ENCODE measurements around the gene LIN28B. TPM values are rescaled to one million over a fixed set of nuclear protein-coding genes. Genes with fewer than 3 reads are reported as not detected.

Gene LIN28B
- total and polyA plus RNA-seq, 4 donors = 2.8 TPM; not detected in 3

DNA sequence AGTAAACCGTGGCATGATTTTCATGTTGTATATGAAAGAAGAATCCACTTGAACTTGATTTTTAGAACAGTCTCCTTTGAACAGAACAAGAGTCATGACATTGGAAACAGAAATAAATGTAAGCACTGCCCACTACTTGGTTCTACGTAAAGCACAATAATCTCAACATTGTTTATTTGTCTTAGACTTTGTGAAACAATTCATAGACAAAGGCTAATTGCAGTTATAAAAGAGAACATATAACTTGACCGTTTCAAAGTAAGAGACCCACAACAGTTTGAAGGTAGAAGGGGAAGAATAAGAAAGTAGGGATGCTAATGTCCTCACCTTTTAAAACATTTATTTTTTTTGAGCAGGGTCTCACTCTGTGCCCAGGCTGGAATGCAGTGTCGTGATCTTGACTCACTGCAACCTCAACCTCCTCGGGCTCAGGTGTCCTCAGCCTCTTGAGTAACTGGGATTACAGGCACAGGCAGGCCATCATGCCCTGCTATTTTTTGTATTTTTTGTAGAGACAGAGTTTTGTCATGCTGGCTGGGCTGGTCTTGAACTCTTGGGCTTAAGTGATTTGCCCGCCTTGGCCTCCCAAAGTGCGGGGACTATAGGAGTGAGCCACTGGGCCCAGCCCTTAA lies 151.8 kb downstream of the LIN28B start (continued):
- TF ChIP-seq, protein P1, sequence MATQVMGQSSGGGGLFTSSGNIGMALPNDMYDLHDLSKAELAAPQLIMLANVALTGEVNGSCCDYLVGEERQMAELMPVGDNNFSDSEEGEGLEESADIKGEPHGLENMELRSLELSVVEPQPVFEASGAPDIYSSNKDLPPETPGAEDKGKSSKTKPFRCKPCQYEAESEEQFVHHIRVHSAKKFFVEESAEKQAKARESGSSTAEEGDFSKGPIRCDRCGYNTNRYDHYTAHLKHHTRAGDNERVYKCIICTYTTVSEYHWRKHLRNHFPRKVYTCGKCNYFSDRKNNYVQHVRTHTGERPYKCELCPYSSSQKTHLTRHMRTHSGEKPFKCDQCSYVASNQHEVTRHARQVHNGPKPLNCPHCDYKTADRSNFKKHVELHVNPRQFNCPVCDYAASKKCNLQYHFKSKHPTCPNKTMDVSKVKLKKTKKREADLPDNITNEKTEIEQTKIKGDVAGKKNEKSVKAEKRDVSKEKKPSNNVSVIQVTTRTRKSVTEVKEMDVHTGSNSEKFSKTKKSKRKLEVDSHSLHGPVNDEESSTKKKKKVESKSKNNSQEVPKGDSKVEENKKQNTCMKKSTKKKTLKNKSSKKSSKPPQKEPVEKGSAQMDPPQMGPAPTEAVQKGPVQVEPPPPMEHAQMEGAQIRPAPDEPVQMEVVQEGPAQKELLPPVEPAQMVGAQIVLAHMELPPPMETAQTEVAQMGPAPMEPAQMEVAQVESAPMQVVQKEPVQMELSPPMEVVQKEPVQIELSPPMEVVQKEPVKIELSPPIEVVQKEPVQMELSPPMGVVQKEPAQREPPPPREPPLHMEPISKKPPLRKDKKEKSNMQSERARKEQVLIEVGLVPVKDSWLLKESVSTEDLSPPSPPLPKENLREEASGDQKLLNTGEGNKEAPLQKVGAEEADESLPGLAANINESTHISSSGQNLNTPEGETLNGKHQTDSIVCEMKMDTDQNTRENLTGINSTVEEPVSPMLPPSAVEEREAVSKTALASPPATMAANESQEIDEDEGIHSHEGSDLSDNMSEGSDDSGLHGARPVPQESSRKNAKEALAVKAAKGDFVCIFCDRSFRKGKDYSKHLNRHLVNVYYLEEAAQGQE (IDR thresholded peaks at IDR 0.05) = no peak
- TF ChIP-seq TAF1 (conservative IDR thresholded peaks at IDR 0.05) (no peak), EGR1 (IDR thresholded peaks at IDR 0.05; ENCODE audit: low read depth in 2 of 2) (no peak)

DNA sequence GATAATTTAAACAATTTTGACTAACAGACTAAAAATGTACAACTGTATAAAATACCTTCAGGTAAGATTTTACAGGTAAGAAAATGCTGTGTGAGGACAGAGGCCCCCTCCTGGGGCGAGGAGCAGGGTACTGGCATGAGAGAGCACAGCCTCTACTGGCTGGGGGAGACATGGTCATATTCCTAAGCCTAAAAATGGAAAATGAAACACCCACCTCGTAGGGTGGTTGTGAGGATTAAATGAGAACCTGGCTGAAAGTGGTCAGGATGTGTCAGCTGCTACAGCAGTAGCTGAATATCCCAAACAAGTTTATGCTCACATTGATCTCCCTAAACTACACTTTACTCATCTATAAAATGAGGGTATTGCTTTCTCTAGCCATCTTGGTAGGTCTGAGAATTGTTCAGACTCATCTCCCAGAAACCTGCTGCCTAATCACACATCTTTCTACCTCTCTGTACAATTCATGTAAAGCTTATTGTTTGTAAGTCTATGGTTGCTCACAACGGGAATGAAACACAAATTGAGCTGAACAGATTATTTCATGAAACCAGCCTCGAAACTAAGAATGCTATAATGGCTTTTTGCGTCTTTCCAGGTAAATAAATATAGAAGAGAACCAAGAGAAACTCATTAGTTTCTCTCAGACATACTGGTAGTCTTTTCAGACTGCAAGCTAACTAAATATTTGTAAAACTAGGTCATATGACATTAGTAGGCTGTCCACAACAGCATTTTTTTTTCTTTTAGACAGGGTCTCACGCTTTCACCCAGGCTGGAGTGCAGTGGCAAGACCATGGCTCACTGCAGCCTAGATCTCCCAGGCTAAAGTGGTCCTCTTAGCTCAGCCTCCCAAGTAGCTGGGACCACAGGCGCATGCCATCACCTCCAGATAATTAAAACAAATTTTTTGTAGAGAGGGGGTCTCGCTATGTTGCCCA lies 153.3 kb downstream of the LIN28B start:
- WGBS = 62% methylated on average over 8 of the region's 8 CpGs
- H3K36me3 ChIP-seq (ENCODE audit: control insufficient read depth in 4 of 4, insufficient read depth in 3 of 4, low read depth in 1 of 4, low read length in 3 of 4) = no peaks in the 10 kb centered on the region

More for the DNA sequence above, 153.3 kb downstream of the LIN28B start:
- Histone ChIP-seq H3K9me3 (ENCODE audit: control insufficient read depth in 4 of 4, low read length in 3 of 4) (no peaks in the 10 kb centered on the region), H3K9ac (ENCODE audit: low read depth in 1 of 2, low read length in 2 of 2) (no peak overlapping the region), H3K27ac (ENCODE audit: low read depth in 1 of 2, low read length in 2 of 2) (no peak overlapping the region), H3K4me3 (ENCODE audit: low read depth in 1 of 3, low read length in 3 of 3) (no peak overlapping the region), H3K27me3 (ENCODE audit: control insufficient read depth in 4 of 4, insufficient read depth in 4 of 4, low read length in 3 of 4) (peaks cover 0 to 3% (median 0%) of the 10 kb centered on the region in 4 donors), H3K4me1 (ENCODE audit: control insufficient read depth in 4 of 4, insufficient read depth in 4 of 4, low read length in 3 of 4) (no peaks in the 10 kb centered on the region)
- DNase-seq (ENCODE audit: low spot score) = no peak
- no peak for TF ChIP-seq FOXA1 (IDR thresholded peaks at IDR 0.05)
- TF ChIP-seq, protein P2, sequence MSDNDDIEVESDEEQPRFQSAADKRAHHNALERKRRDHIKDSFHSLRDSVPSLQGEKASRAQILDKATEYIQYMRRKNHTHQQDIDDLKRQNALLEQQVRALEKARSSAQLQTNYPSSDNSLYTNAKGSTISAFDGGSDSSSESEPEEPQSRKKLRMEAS (IDR thresholded peaks at IDR 0.05) = no peak
- no peak for TF ChIP-seq RAD21 (IDR thresholded peaks at IDR 0.05)
- TF ChIP-seq RXRA (IDR thresholded peaks at IDR 0.05) = no peak
- TF ChIP-seq YY1 (IDR thresholded peaks at IDR 0.05) = no peak
- TF ChIP-seq, protein P3, sequence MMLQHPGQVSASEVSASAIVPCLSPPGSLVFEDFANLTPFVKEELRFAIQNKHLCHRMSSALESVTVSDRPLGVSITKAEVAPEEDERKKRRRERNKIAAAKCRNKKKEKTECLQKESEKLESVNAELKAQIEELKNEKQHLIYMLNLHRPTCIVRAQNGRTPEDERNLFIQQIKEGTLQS (IDR thresholded peaks at IDR 0.05) = no peak
- no peak for TF ChIP-seq HNF4G (IDR thresholded peaks at IDR 0.05)
- TF ChIP-seq JUND (IDR thresholded peaks at IDR 0.05) = no peak
- TF ChIP-seq, protein P1 (IDR thresholded peaks at IDR 0.05) = no peak
